Tibial artery (tissue), 4 donors: ENCODE data around the gene RALGAPA2.

ENCODE experiments used
- DNase-seq, 2 donors: peaks; one replicate each; pipeline ENCODE4 v3.0.0-alpha.2; 2019
- H3K27ac ChIP-seq, 2 donors: fragments of 200-600 bp; sonication (generic) in 1 of 2; 1 replicate in 1 of 2; 2 replicates in 1 of 2; pipeline ENCODE4 v1.5.1; 2018 to 2019; ENCODE audit warnings: mild to moderate bottlenecking in 1 of 2
- H3K27me3 ChIP-seq, 2 donors: fragments of 200-600 bp; sonication (generic) in 1 of 2; one replicate each; pipeline versions ENCODE4 v1.5.1 to v1.6.0; 2016 to 2019
- H3K36me3 ChIP-seq, 3 donors: fragments of 200-600 bp; sonication (generic) in 2 of 3; one replicate each; pipeline ENCODE4 v1.5.1; 2016 to 2019; ENCODE audit warnings: mild to moderate bottlenecking in 2 of 3
- H3K4me1 ChIP-seq, 4 donors: fragments of 200-600 bp; sonication (generic) in 2 of 4; 1 replicate in 3 of 4; 2 replicates in 1 of 4; pipeline ENCODE4 v1.5.1; 2016 to 2019
- H3K4me3 ChIP-seq, 2 donors: fragments of 200-600 bp; sonication (generic) in 1 of 2; 1 replicate in 1 of 2; 2 replicates in 1 of 2; pipeline ENCODE4 v1.5.1; 2018 to 2019; ENCODE audit warnings: mild to moderate bottlenecking in 2 of 2
- H3K9me3 ChIP-seq, 3 donors: fragments of 200-600 bp; sonication (generic) in 1 of 3; one replicate each; pipeline ENCODE4 v1.5.1; 2016 to 2019
- intact Hi-C: fragments of 100-400 bp; cut with DNase I; formaldehyde crosslinking; loops from one replicate; pipeline ENCODE4 v1.15.0; 2023; ENCODE audit warnings: low total_unique reads
- TF ChIP-seq, protein P1 (sequence below), 2 experiments: fragments of 200-600 bp in 1 of 2; fragments of 450-650 bp in 1 of 2; IDR thresholded peaks; one replicate each; pipeline ENCODE4 v1.5.1; 2017 to 2019; ENCODE audit warnings: antibody characterized with exemption in 2 of 2, mild to moderate bottlenecking in 1 of 2, moderate library complexity in 1 of 2

Gene RALGAPA2

DNA sequence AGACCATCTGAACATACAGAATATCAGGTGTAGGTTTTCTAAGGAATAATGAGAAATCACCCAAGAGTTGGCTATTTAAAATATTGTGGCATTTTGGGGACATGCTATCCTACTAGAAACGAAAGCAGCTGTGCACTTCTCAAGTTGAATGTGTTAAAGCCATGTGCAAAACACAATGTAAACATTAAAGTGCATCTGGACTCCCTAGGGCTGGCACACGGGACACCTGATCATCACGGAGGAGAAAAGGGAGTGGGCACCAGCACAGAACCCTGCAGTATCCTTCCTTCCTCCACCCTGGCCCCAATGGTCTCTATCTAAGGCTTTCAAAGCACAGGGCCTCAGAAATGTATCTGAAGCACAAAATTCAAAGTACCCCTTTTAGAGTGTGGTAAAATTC is 250.3 kb downstream of the RALGAPA2 start:
- no peaks in the 10 kb centered on the region for H3K4me1 ChIP-seq
- H3K4me3 ChIP-seq: no peak overlapping the region
- no peaks in the 10 kb centered on the region for H3K9me3 ChIP-seq
- intact Hi-C loops: no loop called here
- no peaks in the 10 kb centered on the region for H3K27me3 ChIP-seq
- no peak for DNase-seq
- TF ChIP-seq, protein P1, sequence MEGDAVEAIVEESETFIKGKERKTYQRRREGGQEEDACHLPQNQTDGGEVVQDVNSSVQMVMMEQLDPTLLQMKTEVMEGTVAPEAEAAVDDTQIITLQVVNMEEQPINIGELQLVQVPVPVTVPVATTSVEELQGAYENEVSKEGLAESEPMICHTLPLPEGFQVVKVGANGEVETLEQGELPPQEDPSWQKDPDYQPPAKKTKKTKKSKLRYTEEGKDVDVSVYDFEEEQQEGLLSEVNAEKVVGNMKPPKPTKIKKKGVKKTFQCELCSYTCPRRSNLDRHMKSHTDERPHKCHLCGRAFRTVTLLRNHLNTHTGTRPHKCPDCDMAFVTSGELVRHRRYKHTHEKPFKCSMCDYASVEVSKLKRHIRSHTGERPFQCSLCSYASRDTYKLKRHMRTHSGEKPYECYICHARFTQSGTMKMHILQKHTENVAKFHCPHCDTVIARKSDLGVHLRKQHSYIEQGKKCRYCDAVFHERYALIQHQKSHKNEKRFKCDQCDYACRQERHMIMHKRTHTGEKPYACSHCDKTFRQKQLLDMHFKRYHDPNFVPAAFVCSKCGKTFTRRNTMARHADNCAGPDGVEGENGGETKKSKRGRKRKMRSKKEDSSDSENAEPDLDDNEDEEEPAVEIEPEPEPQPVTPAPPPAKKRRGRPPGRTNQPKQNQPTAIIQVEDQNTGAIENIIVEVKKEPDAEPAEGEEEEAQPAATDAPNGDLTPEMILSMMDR (IDR thresholded peaks at IDR 0.05): no peak
- peaks cover 0 to 17% (median 7%) of the 10 kb centered on the region in 3 donors for H3K36me3 ChIP-seq
- H3K27ac ChIP-seq: no peak overlapping the region

DNA sequence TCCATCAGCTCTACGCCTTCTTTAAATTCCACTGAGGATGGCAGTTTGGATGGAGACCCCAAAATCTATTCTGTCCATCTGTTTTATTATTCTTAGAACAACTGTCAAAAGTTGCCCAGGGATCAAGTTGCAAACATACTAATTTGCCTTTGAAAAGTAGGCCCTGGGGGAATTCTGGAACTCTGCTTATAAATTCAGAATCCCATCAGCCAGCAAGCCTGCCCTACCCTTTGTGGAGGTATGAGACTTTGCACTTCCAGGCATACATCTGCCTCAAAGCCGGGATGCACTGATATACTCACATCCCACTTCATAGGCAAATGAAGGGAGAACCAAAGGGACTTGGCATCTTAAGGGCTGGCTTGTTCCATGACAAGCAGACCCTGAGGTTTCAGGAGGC is 250.9 kb downstream of the RALGAPA2 start:
- Histone ChIP-seq H3K27ac (no peak overlapping the region), H3K9me3 (no peaks in the 10 kb centered on the region), H3K4me1 (no peaks in the 10 kb centered on the region), H3K36me3 (peaks cover 0 to 17% (median 7%) of the 10 kb centered on the region in 3 donors), H3K4me3 (no peak overlapping the region), H3K27me3 (no peaks in the 10 kb centered on the region)
- no peak for DNase-seq
- TF ChIP-seq, protein P1 (IDR thresholded peaks at IDR 0.05): no peak
- intact Hi-C loops: no loop called here

DNA sequence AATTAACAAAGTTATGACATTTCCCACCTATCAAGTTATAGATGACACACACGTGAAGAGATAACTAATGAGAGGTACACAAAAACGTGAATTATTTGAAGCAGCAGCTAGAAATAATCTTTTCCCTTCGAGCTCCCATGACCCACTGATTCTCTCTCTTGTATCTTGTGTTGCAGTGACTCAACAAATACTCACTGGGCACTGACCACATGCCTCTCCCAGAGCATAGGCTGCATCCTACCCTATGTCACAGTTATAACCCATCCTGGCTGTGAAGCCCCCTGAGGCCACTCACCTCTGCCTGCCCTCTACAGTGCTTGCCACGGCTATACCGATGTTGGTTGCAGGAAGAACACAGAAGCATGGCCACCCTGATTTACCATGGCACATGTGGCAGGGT is 252.7 kb downstream of the RALGAPA2 start:
- intact Hi-C loops: no loop called here
- TF ChIP-seq, protein P1 (IDR thresholded peaks at IDR 0.05): no peak
- no peak for DNase-seq
- Histone ChIP-seq H3K36me3 (peaks cover 0 to 14% (median 13%) of the 10 kb centered on the region in 3 donors), H3K4me3 (no peak overlapping the region), H3K27ac (no peak overlapping the region), H3K4me1 (no peaks in the 10 kb centered on the region), H3K27me3 (no peaks in the 10 kb centered on the region), H3K9me3 (no peaks in the 10 kb centered on the region)

DNA sequence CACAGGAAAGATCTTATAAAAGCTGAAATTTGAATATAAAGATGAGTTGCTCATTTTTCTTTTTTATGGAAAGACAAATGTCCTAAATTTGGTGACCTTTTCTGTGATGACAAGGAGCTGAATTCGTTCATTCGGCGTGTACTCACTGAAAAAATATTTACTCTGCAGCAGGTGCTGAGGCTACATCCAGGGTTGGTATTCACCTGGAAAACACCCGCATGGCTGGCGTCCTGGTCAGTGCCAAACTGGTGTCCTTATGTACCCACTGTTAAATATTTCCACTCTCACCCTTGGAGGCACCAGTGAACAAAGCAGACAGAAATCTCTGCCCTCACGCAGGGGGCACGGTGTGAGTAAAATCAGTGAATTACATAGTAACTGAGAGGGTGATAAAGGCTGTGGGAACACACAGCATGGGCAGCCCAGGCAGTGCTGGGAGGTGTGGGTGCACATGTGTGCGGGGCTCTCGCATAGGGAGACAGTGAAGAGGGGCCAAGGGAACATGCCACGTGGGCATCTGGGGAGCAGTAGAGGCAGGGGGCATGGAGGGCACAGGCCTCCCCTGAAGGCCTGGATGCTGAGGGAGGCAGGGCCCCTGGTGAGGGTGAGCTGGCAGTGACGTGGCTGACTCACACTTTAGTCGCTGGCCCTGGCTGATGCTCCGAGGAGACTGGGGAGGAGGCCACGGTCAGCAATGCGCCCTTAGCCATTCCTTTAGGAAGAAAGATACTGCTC is 254.9 kb downstream of the RALGAPA2 start:
- intact Hi-C loops: no loop called here
- Histone ChIP-seq H3K27me3 (no peaks in the 10 kb centered on the region), H3K27ac (no peak overlapping the region), H3K9me3 (no peaks in the 10 kb centered on the region), H3K4me1 (no peaks in the 10 kb centered on the region), H3K4me3 (no peak overlapping the region), H3K36me3 (peaks cover 0 to 19% (median 17%) of the 10 kb centered on the region in 3 donors)
- TF ChIP-seq, protein P1 (IDR thresholded peaks at IDR 0.05): no peak
- DNase-seq: no peak

DNA sequence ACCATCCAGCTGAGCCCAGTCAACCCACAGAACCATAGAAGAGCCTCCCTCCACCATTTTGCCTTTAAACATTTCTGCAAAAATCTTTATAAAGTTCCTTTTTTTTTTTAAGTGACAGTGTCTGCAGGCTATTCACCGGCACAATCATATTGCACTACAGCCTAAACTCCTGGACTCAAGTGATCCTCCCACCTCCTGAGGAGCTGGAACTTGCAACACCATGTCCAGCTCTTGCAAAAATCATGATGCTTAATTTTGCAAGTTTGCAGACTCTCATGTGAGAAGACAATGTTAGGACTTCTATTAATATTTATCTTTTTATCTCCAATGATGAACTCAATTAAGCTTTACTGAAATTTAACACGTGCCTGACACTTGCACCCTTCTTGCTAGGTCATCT is 255.7 kb downstream of the RALGAPA2 start:
- intact Hi-C loops: no loop called here
- TF ChIP-seq, protein P1 (IDR thresholded peaks at IDR 0.05): no peak
- peaks cover 0 to 19% (median 19%) of the 10 kb centered on the region in 3 donors for H3K36me3 ChIP-seq

More for the DNA sequence above, 255.7 kb downstream of the RALGAPA2 start:
- H3K4me3 ChIP-seq: no peak overlapping the region
- H3K9me3 ChIP-seq: no peaks in the 10 kb centered on the region
- H3K27ac ChIP-seq: no peak overlapping the region
- H3K27me3 ChIP-seq: no peaks in the 10 kb centered on the region
- H3K4me1 ChIP-seq: no peaks in the 10 kb centered on the region
- DNase-seq: no peak
